NCI-H1930 (cell line): Measurements from ENCODE around the gene IGFBP6.

Experiments used
- DNase-seq, 2 experiments: peaks; one replicate each; lab custom pipeline; 2025; lab: John Stamatoyannopoulos, UW

The IGFBP6 gene

DNA sequence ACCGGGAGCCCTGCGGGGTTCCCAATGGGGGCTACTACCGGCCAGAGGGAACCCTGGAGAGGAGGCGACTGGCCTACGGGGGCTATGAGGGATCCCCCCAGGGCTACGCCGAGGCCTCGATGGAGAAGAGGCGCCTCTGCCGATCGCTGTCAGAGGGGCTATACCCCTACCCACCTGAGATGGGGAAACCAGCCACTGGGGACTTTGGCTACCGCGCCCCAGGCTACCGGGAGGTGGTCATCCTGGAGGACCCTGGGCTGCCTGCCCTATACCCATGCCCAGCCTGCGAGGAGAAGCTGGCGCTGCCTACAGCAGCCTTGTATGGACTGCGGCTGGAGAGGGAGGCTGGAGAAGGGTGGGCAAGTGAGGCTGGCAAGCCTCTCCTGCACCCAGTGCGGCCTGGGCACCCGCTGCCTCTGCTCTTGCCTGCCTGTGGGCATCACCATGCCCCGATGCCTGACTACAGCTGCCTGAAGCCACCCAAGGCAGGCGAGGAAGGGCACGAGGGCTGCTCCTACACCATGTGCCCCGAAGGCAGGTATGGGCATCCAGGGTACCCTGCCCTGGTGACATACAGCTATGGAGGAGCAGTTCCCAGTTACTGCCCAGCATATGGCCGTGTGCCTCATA is 37.9 kb upstream of the IGFBP6 start:
- no peak for DNase-seq

- DNase-seq, result no peak
Observed at GRCh38 chr12:53060064-53060720, 37.3 kb upstream of the IGFBP6 start.

GRCh38 chr12:53060721-53061276 is 36.7 kb upstream of the IGFBP6 start:
- DNase-seq, result no peak

DNA sequence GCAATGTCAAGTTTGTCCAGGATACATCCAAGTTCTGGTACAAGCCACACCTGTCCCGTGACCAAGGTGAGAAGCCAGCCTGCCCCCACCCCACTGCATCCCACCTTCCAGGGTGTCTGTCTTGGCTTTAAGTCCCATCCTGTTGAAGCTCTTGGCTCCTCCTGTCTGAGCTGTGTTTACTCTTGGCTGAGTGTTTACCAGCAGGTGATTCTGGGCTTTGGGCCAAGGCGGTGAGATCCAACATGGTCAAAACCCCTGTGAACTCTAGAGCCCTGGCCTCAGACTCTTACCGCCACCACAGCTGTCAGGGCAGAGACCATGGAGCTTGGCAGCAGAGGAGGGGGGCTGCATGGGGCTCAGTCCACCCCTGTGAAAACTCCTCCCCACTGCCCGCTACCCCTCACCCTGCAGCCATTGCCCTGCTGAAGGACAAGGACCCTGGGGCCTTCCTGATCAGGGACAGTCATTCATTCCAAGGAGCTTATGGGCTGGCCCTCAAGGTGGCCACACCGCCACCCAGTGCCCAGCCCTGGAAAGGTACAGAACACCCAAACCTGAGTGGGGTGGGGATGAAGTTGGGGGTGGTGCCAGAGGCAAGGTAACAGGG is 36.0 kb upstream of the IGFBP6 start:
- no peak for DNase-seq

DNA sequence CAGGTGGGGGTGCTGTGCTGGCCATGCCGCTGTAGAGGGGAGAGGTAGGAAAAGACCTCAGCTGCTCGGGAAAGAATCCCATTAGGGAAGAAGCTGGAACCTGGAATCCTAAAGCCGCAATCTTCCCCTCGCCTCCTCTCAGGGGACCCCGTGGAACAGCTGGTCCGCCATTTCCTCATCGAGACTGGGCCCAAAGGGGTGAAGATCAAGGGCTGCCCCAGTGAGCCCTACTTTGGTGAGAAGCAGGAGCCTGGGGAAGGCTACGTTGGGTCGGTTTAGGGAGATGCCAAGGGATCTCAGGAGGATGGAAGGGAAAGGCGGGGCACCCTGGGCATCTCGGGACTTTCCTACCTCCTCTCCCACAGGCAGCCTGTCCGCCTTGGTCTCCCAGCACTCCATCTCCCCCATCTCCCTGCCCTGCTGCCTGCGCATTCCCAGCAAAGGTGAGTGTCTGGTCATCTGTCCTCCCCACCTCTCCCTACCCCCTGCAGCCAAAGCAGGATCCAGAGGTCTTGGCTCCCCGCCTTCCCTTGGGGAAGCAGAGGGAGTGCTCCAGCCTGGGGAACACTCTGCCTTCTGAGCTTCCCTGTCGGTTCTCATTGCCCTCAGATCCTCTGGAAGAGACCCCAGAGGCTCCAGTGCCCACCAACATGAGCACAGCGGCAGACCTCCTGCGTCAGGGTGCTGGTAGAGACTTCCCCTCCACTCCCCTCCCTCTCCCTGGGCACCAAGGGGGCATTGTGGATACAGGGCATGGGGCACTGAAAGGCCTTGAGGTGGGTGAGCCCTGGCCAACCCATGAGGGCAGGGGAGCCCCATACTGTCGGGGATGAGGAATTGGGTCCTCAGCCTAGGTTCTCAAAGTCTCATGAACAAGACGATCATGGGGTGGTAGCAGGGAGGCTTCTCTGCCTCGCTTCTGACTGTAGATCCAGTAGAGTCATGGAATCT is 35.2 kb upstream of the IGFBP6 start:
- no peak for DNase-seq

- DNase-seq, result no peak
Observed at GRCh38 chr12:53062977-53063707, 34.3 kb upstream of the IGFBP6 start.

- DNase-seq, result no peak
Observed at GRCh38 chr12:53063708-53064612, 33.5 kb upstream of the IGFBP6 start.

GRCh38 chr12:53064613-53065436 is 32.6 kb upstream of the IGFBP6 start:
- no peak for DNase-seq

DNA sequence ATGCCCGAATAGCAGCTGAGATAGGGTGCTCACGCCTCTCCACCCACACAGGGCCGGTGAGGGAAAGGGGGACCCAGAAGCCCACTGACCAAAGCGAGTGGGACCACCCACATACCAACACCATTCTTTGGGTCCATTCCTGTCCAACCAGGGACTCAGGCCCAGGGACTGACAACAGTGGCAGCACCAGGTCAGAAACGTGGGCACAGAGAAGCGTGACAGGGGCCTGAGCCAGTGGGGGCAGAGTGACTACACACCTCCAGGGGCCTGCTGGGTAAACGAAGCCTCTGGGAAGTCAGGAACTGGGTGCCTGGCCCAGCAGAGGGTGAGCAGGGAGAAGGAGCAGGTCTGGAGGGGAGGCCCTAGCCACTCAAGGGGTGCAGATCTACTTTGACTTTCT is 32.0 kb upstream of the IGFBP6 start:
- DNase-seq, result no peak

DNA sequence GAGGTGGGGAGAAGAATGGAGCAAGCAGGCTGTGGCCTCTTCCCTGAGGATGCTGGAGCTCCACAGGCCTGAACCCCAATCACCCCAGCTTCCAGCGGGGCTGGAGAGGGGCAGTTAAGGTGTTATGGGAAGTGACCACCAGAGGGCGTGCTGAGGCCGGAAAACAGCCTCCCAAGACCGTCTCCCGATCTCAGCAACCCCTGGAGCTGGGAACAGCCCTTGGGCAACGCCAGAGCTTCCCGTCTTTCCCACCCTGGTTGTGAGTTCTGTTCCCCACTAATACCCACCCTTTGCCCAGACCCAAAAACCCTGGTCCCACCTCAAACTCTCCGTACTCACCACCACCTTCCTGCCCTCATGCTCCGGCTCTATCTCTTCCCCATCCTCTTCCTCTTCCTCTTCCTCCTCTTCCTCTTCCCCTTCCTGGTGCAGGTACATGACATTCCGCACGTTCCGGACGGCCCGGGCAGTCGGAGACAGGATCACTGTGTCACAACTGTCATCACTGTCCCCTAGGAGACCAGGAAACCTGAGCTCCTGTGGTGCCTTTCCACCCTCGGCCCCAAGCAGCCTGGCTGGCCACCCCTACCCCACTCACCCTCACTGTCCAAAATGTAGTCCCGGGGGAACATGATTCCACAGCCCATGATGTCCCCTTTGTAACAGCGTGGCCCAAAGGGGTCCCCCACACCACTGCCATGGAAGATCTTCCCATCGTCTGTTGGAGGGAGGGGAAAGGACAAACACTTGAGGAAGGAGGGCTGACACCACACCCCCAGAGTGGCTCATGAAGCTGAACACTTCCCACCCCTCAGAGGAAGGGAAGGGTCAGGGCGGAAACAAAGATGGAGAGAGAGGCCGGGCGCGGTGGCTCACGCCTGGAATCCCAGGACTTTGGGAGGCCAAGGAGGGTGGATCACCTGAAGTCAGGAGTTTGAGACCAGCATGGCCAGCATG is 31.2 kb upstream of the IGFBP6 start:
- peak in 1 of 2 experiments; percentile 32 for DNase-seq

- no peak for DNase-seq
Observed at GRCh38 chr12:53067074-53067992, 30.1 kb upstream of the IGFBP6 start.

- no peak for DNase-seq
Observed at GRCh38 chr12:53067993-53068770, 29.3 kb upstream of the IGFBP6 start.

DNA sequence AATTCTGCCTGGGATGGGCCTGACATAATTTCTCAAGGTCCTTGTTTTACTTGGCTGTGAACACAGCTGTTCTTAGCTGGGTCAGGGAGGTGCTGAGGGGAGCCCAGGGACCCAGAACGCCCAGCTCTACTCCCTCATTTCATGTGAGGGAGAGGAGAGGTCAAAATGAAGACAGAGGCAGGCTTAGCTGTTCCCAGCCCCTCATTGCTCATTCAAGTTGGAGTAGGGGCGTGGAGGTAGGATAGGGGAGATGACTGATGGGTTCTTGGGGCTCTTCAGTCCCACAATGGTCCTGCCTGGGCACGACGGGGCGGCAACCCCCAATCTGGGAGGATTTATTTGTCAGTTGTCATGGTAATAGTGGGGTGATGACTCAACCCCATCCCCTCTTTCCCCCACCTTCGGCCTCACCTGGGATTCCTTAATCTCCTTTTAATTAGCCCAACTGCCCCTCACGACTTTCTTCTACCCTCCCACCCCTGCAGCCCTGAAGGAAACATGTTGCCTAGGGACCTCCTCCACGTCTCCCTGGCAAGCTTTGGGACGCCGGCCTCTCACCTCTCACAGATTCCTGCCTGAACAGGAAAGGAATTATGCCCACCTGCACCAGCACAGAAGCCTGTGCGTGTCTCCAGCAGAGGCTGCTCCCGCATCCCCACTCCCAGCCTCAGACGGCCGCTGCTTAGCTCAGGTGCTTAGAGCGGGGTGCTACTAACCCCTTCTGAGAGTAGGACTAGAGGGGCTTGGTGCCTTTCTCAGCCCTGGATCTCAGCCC is 28.5 kb upstream of the IGFBP6 start:
- DNase-seq, result no peak

DNA sequence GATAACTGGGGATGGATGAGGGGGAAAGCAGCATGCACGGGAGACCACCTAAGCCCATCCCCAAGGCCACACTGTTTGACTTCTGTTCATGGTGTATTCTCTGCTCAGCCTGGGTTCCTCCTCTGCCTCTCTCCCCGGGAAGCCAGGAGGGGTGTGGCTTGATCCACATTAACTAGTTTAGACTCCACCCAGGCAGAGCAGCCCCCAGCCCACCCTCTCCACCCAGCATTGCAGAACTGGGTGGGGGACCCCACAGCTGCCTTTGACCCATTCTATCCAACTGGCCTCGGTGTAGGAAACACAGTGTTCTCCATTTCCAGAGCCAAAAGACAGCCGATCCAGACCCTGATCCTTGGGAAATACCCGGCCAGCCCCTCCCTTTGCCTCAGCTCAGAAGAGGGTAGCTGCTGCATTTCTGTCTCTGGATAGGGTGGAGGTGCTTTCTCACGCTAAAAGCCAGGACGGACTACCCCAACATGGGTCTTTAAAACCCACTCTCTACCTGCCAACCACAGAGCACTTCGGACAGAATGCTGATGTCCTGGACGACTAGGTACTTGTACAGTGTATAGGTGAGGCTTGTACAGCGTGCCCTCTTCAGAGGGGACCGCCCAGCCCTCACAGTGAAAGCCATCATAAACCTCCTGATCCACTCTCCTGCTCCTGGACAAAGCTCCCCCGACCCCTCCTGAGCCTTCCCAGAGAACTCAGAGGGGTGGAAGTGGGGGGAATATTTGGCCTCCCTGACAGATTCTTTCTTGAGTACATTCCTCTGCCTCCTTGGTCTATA is 27.7 kb upstream of the IGFBP6 start:
- DNase-seq, result no peak
